ENCODE measurements around the gene GPR31.

GPR31 gene

GRCh38 chr6:167136376-167136775, 21.4 kb downstream of the GPR31 start:
- DNase-seq (ENCODE audit: low read depth), result no peak
- H3K4me3 ChIP-seq (ENCODE audit: low read depth, low read length), result no peak overlapping the region
- no peak for TF ChIP-seq CTCF (IDR thresholded peaks at IDR 0.05; ENCODE audit: low read depth, low read length, missing control alignments)

DNA sequence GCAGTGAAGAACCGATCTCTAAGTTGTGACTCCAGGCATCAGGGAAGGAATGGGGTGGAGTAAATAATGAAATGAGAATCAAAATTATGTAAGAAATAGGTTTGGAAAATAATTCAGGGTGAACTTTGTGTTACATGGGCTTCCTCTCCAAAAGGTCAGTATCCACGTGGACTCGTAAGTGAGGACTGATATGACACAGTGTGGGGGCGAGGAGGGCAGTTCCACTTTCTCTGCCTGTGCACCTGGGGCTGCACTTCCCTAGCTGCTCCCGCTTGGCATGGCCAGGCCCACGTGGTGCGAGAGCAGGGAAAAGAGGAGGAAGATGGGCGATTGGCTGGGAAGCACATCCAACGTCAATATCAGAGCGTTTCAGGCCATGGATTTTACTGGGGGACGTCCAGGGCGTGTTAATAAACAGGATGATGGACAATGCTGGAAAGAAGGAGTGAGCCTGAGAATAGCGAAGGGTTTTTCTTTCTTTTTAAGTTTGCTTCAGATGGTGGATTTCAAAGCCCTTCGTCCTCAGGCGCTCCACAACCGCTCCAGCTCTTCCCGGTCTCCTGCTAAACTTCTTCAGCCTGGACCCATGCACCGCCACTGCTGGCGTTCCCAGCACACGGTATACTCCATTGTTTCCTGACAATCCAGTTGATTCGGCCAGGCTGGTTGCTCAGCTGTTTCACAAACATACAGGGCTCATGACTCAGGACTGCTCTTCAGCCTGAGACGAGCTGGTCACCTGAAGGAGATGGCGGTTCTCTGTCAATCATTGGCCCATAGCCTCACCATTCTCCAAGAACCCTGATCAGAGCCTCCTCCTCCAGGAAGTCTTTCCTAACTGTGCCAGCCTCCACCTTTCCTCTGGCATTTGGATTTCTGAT, 23.1 kb downstream of the GPR31 start:
- no peak overlapping the region for H3K4me3 ChIP-seq (ENCODE audit: low read depth, low read length)
- TF ChIP-seq CTCF (IDR thresholded peaks at IDR 0.05; ENCODE audit: low read depth, low read length, missing control alignments), result no peak
- no peak for DNase-seq (ENCODE audit: low read depth)

- TF ChIP-seq CTCF (IDR thresholded peaks at IDR 0.05; ENCODE audit: low read depth, low read length, missing control alignments), result no peak
- no peak overlapping the region for H3K4me3 ChIP-seq (ENCODE audit: low read depth, low read length)
- DNase-seq (ENCODE audit: low read depth), result no peak
Measured at GRCh38 chr6:167130712-167131684, 26.8 kb downstream of the GPR31 start.

DNA sequence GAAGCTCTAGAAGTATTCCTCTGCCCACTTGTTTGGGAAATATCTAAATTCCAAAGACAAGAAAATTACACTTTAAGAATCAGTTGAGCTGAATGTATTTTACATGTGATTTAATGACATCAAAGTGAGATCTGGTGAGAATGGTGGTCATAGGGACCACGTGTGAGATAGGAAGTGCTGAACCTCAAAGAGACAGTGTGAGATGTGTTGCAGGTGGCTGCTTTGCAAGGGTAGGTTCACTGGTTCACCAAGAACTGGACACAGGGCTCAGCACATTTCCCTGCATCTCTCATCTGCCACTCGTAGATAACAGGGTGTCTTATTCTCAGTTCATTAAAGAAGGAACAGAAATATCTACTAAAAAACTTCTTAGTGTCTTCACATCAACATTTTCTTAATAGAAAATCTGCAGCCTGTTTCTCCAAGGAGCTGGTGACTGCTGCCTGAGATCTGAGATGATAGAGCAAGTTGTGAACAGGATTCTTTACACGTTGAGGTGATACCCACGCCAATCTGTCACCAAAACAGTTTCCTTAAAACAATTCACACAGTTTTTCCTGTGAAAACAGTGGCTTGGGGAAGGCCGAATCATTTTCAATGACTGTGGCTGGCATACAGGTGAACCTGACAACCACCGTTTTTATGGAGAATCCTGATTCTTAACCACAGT, 27.6 kb downstream of the GPR31 start:
- DNase-seq (ENCODE audit: low read depth), result no peak
- TF ChIP-seq CTCF (IDR thresholded peaks at IDR 0.05; ENCODE audit: low read depth, low read length, missing control alignments), result no peak

GRCh38 chr6:167129562-167129961, 28.2 kb downstream of the GPR31 start:
- TF ChIP-seq CTCF (IDR thresholded peaks at IDR 0.05; ENCODE audit: low read depth, low read length, missing control alignments), result no peak
- DNase-seq (ENCODE audit: low read depth), result no peak
- no peak overlapping the region for H3K4me3 ChIP-seq (ENCODE audit: low read depth, low read length)

More for the DNA sequence above, 27.6 kb downstream of the GPR31 start:
- no peak overlapping the region for H3K4me3 ChIP-seq (ENCODE audit: low read depth, low read length)

DNA sequence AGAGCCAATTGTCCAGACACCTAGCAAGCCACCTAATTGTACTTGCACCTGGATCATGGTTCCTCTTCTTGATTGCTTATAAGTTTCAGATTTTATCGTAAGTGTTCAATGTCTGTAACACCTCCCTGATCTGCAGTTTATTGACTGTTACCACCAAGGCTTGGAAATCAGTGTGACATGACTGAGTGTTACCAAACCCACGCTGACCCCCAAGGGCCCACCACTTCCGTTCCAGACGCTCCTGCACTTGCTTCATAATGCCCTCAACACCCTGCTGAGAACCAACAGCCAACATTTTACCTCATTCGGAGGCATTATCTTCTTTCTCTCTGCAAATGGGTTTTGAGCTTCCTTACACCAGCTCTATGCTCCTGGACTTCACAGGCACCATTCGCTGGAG, 28.6 kb downstream of the GPR31 start:
- H3K4me3 ChIP-seq (ENCODE audit: low read depth, low read length), result no peak overlapping the region
- DNase-seq (ENCODE audit: low read depth), result no peak
- no peak for TF ChIP-seq CTCF (IDR thresholded peaks at IDR 0.05; ENCODE audit: low read depth, low read length, missing control alignments)

All from GM12864 (cell line).